Endothelial cell of umbilical vein (primary cell): ENCODE results near the gene XPO5. TPM values are rescaled to one million over a fixed set of nuclear protein-coding genes. Genes with fewer than 3 reads are reported as not detected.

Experiments used
- BruUV-seq: library from RNA; stranded (reverse); fragments of 400-500 nt; replicated peaks from 2 replicates; lab custom pipeline; 2021; lab: Mats Ljungman, UMichigan
- CTCF ChIA-PET: fragments of 300-600, 350-600 bp; sonication (Branson Sonifier 250); formaldehyde crosslinking; loops from one replicate; lab custom pipeline; 2021; ENCODE audit warnings: antibody characterized with exemption, inconsistent platforms; lab: Charles Lee
- POLR2A ChIA-PET: fragments of 300-600, 350-600 bp; sonication (Branson Sonifier 250); formaldehyde crosslinking; loops from one replicate; lab custom pipeline; 2021; ENCODE audit warnings: antibody characterized with exemption, inconsistent platforms; lab: Charles Lee
- DNase-seq: peaks from one replicate; pipeline ENCODE4 v3.0.0-alpha.2; 2011; ENCODE audit warnings: low read depth, low spot score
- FAIRE-seq: peaks from 2 replicates; lab custom pipeline; 2011; peaks lifted over from hg19 to GRCh38; lab: Jason Lieb, UNC
- H2AFZ ChIP-seq: 2 replicates; pipeline ENCODE4 v1.6.0; 2012; ENCODE audit warnings: low read depth, low read length, control low read depth, inconsistent platforms
- H3K27ac ChIP-seq: 2 replicates; pipeline ENCODE4 v1.5.1; 2011; ENCODE audit warnings: low read depth, mild to moderate bottlenecking, control low read depth, low read length, moderate library complexity; ENCODE audit not compliant: insufficient read depth
- H3K27me3 ChIP-seq, 2 experiments: 2 replicates each; pipeline versions ENCODE4 v1.6.0 to v1.6.1; 2011; ENCODE audit warnings: low read length in 2 of 2, mixed read lengths in 1 of 2; ENCODE audit not compliant: control insufficient read depth in 2 of 2, insufficient read depth in 2 of 2
- H3K36me3 ChIP-seq, 2 experiments: 2 replicates in 1 of 2; 3 replicates in 1 of 2; pipeline ENCODE4 v1.5.1; 2011; ENCODE audit warnings: low read length in 2 of 2, mild to moderate bottlenecking in 1 of 2, moderate library complexity in 1 of 2; ENCODE audit not compliant: control insufficient read depth in 2 of 2, insufficient read depth in 2 of 2; ENCODE audit errors: extremely low read depth in 1 of 2
- H3K4me1 ChIP-seq: 3 replicates; pipeline ENCODE4 v1.5.1; 2011; ENCODE audit warnings: mild to moderate bottlenecking, low read length; ENCODE audit not compliant: control insufficient read depth, insufficient read depth; ENCODE audit errors: extremely low read depth
- H3K4me2 ChIP-seq: 2 replicates; pipeline ENCODE4 v1.6.1; 2011; ENCODE audit warnings: low read length, control low read depth, mixed read lengths; ENCODE audit not compliant: insufficient read depth
- H3K4me3 ChIP-seq, 3 experiments: fragments of 200-600 bp in 1 of 3; sonication (generic), shearing (Covaris generic) in 1 of 3; replicated peaks in 1 of 3; 2 replicates each; pipeline ENCODE4 v1.5.1; 2011 to 2016; ENCODE audit warnings: control low read depth in 3 of 3, low read length in 3 of 3, mild to moderate bottlenecking in 2 of 3, inconsistent platforms in 1 of 3, low read depth in 1 of 3, moderate library complexity in 1 of 3; ENCODE audit not compliant: insufficient read depth in 1 of 3
- H3K79me2 ChIP-seq: 2 replicates; pipeline ENCODE4 v1.6.0; 2012; ENCODE audit warnings: low read length, inconsistent platforms; ENCODE audit not compliant: control insufficient read depth, insufficient read depth
- H3K9ac ChIP-seq: replicated peaks from 2 replicates; pipeline ENCODE3; 2011; ENCODE audit warnings: low read length, control low read depth; ENCODE audit not compliant: insufficient read depth; ENCODE audit errors: extremely low read depth
- H3K9me1 ChIP-seq: replicated peaks from 3 replicates; pipeline ENCODE4 v1.6.0; 2011; ENCODE audit warnings: mild to moderate bottlenecking, low read length; ENCODE audit not compliant: control insufficient read depth, insufficient read depth; ENCODE audit errors: extremely low read depth
- H3K9me3 ChIP-seq: replicated peaks from 2 replicates; pipeline ENCODE4 v1.5.1; 2012; ENCODE audit warnings: low read length, inconsistent platforms; ENCODE audit not compliant: control insufficient read depth, insufficient read depth
- H4K20me1 ChIP-seq: replicated peaks from 2 replicates; pipeline ENCODE3; 2011; ENCODE audit warnings: mild to moderate bottlenecking, low read length; ENCODE audit not compliant: control insufficient read depth, insufficient read depth; ENCODE audit errors: extremely low read depth
- GATA2 ChIP-seq: IDR thresholded peaks from 2 replicates; pipeline ENCODE4 v1.7.0; 2011; ENCODE audit warnings: low read depth, mild to moderate bottlenecking, moderate library complexity, mixed read lengths, low read length; ENCODE audit not compliant: insufficient read length, insufficient read depth
- MAX ChIP-seq: IDR thresholded peaks from 2 replicates; pipeline ENCODE4 v1.6.1; 2011; ENCODE audit not compliant: insufficient read depth, insufficient read length
- POLR2A ChIP-seq: IDR thresholded peaks from 2 replicates; pipeline ENCODE4 v1.6.1; 2012; ENCODE audit warnings: low read depth, mild to moderate bottlenecking, control low read depth, low read length
- POLR2AphosphoS5 ChIP-seq: IDR thresholded peaks from 2 replicates; pipeline ENCODE4 v1.6.1; 2012; ENCODE audit warnings: low read depth, mild to moderate bottlenecking, control low read depth, low read length, moderate library complexity; ENCODE audit not compliant: insufficient read depth
- dilution Hi-C: fragments of 300-500 bp; cut with MboI; formaldehyde crosslinking; loops from one replicate; pipeline ENCODE4 v1.15.0; 2019; ENCODE audit warnings: low sequenced_read_pairs; ENCODE audit not compliant: extremely low pct_ligation_motif_present
- intact Hi-C: fragments of 100-400 bp; cut with micrococcal nuclease; formaldehyde crosslinking; loops from one replicate; pipeline ENCODE4 v1.10.0; 2022
- polyA plus RNA-seq, 4 experiments: library from polyadenylated mRNA; depleted of rRNA in 3 of 4; stranded (reverse) in 3 of 4; unstranded in 1 of 4; fragments of >200 nt; gene quantifications; 2 replicates each; pipeline versions ENCODE4 v1.2.1 to v1.2.3, GENCODE V29; 2011 to 2012; ENCODE audit warnings: missing spikeins in 1 of 4
- total RNA-seq: library from RNA; stranded (reverse); gene quantifications from 2 replicates; pipeline ENCODE4 v1.2.3, GENCODE V29; 2021

XPO5 gene
- total and polyA plus RNA-seq, 2 donors (not counting 3 experiments of a cell fraction or from before 2014, with no cell fraction given) = 28.4 to 50.0 TPM

GRCh38 chr6:43625393-43625992 is 49.7 kb upstream of the XPO5 start:
- no peak overlapping the region for H2AFZ ChIP-seq
- intact Hi-C loops = loop anchor here (5.0 kb wide), 1 partner anchor 198 kb away; the partner anchor contains the start of gene ABCC10
- BruUV-seq = no TSS peak
- no peak for DNase-seq
- H3K4me1 ChIP-seq = peaks cover 25% of the 10 kb centered on the region
- peaks cover 27% of the 10 kb centered on the region for H3K79me2 ChIP-seq
- H3K9me1 ChIP-seq = no peaks in the 10 kb centered on the region
- no peaks in the 10 kb centered on the region for H3K27me3 ChIP-seq
- H3K4me3 ChIP-seq = no peak overlapping the region
- POLR2A ChIA-PET = no interaction called here
- peaks cover 16 to 42% of the 10 kb centered on the region in 2 experiments for H3K36me3 ChIP-seq
- no peaks in the 10 kb centered on the region for H4K20me1 ChIP-seq
- no peaks in the 10 kb centered on the region for H3K9me3 ChIP-seq
- H3K9ac ChIP-seq = no peak overlapping the region
- no peak overlapping the region for H3K4me2 ChIP-seq
- dilution Hi-C loops = no loop called here
- TF ChIP-seq POLR2AphosphoS5 (no peak), GATA2 (no peak), POLR2A (no peak), MAX (no peak)
- FAIRE-seq = no peak
- CTCF ChIA-PET = no interaction called here
- H3K27ac ChIP-seq = no peak overlapping the region

- CTCF ChIA-PET = no interaction called here
- no TSS peak for BruUV-seq
- TF ChIP-seq POLR2A = no peak
- peaks cover 22% of the 10 kb centered on the region for H3K4me1 ChIP-seq
- intact Hi-C loops (loop anchor here (5.0 kb wide), 1 partner anchor 198 kb away; the partner anchor contains the start of gene ABCC10), dilution Hi-C loops (no loop called here)
- no peak for DNase-seq
- no peaks in the 10 kb centered on the region for H3K9me3 ChIP-seq
- H3K27me3 ChIP-seq = no peaks in the 10 kb centered on the region
- FAIRE-seq = no peak
- H3K79me2 ChIP-seq = peaks cover 27% of the 10 kb centered on the region
- POLR2A ChIA-PET = no interaction called here
- no peak overlapping the region for H3K4me2 ChIP-seq
- peaks cover 16 to 42% of the 10 kb centered on the region in 2 experiments for H3K36me3 ChIP-seq
- no peaks in the 10 kb centered on the region for H4K20me1 ChIP-seq
- no peak overlapping the region for H3K27ac ChIP-seq
- H2AFZ ChIP-seq = no peak overlapping the region
- no peaks in the 10 kb centered on the region for H3K9me1 ChIP-seq
- no peak overlapping the region for H3K4me3 ChIP-seq
- no peak overlapping the region for H3K9ac ChIP-seq
These were observed 49.0 kb upstream of the XPO5 start for GRCh38 chr6:43624786-43625288.
